NCI-H1105 treated with DMSO at 0.1 percent for 48 hours (cell line): ENCODE measurements around the gene BRK1.
"Not testable (repeated sequence)": the region's sequence is repeated elsewhere in the genome, so short reads cannot be mapped to it uniquely, and the experiment has no call there.

Source experiments
- DNase-seq: peaks from one replicate; lab custom pipeline; 2025; lab: John Stamatoyannopoulos, UW

The BRK1 gene

DNA sequence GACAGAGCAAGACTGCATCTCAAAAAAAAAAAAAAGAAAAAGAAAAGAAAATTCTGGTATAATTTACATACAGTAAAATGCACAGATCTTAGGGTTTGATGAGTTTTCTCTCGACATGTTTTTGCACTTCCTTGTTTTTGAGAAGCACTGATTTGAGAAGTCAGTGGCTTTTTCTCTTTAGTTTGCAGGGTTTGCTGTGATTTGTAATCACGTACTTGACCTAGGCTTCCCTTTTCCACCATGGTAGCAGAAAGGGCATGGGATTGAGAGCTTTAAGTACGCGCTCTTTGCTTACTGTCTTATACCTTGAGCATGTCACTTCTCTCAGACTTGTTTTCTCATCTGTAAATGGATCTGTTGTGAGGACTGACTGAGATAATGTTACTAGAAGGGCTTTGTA, 30.2 kb downstream of the BRK1 start:
- no peak for DNase-seq

DNA sequence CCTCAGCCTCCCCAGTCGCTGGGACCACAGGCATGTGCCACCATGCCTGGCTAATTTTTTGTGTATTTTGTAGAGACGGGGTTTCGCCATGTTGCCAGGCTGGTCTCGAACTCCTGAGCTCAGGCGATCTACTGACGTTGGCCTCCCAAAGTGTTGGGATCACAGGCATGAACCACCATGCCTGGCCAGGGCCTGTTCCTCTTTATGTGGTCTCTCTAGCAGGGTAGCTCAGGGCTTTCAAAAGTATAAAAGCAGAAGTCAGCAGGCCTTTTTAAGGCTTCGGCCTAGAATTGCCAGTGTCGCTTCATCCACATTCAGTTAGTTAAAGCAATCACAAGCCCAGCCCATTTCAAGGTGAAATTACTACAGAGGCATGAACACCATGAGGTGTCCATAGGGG, 33.8 kb downstream of the BRK1 start:
- DNase-seq, result no peak

DNA sequence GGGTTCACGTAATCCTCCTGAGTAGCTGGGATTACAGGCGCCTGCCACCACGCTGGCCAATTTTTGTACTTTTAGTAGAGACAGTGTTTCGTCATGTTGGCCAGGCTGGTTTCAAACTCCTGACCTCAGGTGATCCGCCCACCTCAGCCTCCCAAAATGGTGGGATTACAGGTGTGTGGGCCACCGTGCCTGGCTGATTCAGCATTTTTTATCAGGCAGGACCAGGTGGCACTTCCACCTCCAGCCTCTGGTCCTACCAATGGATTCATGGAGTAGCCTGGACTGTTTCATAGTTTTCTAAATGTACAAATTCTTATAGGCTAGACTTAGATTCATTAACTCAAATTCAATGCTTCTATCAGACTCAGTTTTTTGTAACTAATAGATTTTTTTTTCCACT, 35.5 kb downstream of the BRK1 start:
- no peak for DNase-seq

DNA sequence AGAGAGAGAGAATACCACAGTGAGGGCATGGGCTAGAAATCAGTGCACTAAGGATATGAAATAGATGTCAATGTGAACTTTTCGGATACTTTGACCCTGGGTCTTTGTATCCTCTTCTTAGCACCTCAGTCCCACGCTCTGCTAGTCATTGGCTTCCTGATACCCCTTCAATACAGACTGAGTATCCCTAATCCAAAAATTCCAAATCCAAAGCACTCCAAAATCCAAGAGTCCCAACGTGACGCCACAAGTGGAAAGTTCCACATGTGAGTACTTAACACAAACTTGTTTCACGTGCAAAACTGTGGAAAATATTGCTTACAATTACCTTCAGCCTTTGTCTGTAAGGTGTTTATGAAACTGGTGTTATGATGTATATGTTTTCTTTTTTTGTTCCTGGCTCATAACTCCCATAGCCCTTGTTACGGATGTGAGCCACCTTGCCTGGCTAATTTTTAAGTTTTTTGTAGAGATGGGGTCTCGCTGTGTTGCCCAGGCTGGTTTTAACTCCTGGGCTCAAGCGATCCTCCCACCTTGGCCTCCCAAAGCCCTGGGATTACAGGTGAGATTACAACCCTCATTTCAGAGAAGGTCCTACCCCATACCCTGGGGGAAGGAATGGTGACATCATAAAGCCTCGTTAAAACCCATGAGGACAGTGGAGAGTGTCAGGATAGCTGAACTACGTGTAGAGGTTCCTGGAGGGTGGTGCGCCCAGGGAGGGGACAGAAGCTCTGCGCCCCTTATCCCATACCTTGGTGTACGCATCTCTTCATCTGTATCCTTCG, 39.1 kb downstream of the BRK1 start:
- no peak for DNase-seq

DNA sequence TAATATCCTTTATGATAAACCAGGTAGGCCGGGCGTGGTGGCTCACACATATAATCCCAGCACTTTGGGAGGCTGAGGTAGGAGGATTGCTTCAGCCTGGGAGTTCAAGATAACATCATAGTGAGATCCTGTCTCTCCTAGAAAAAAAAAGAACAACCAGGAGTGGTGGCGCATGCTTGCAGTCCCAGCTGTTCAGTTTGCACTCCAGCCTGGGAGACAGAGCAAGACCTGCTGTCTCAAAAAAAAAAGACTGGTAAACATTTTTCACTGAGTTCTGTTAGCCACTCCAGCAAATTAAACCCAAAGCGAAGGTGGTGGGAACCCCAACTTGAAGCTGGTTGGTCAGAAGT, 39.6 kb downstream of the BRK1 start:
- no peak for DNase-seq

DNA sequence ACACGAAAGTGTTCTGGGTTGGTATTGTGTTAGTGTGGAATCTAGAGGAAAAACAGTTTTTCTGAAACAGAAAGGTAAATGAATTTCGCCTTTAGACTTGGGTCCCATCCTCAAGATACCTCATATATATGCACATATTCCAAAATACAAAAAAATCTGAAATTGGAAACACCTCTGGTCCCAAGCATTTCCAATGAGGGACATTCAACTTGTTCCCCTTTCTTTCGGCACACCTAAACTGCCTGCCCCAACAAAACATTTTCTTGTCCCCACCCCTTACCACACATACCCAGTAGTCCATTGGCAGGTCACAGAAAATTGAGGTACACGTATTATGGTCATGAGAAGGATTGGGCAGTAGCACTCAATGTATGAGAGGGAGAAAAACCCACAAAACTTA, 40.2 kb downstream of the BRK1 start:
- no peak for DNase-seq

DNA sequence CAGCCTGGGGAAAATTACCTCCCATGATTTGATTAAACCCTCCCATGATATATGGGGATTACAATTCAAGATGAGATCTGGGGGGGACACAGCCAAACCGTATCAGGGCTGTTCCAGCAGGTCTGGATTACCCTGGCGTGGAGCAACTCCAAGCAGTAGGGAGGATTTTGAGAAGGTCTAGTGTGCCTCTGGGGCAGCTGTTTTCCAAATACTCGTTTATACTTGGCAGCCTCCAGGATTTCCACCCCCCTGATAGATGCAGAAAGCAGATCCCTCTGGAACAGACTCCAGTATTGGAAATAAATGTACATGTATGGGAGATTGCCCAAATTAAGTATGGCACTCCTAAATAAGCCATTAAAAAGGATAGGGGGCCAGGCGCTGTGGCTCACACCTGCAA, 41.6 kb downstream of the BRK1 start:
- DNase-seq, result no peak

DNA sequence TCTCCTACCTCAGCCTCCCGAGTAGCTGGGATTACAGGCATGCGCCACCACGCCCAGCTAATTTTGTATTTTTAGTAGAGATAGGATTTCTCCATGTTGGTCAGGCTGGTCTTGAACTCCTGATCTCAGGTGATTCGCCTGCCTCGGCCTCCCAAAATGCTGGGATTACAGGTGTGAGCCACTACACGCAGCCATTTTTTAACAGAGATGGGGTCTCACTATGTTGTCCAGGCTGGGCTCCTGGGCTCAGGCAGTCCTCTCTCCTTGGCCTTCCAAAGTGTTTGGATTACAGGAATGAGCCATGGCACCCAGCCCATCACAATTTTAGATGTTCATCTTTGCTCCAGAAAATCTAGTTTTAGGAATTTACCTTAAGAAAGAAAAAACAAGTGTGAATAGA, 43.1 kb downstream of the BRK1 start:
- DNase-seq, result not testable (repeated sequence)

DNA sequence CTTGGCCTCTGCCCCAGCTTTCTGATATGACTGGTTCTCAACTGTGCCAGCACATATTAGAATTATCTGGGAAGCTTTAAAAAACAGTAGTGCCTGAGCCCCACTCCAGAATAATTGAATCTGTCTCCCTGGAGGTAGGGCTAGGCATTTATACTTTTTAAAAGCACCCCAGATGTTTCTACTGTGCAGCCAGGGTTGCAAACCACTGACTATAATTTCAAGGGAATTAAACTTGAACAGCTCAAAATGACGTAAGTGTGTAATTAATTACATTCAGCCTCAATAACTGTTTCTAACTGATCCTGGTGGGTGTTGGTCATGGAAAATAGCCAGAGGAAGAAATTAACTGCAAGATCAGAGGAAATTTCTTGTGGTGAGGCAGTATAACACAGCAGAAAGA, 44.9 kb downstream of the BRK1 start:
- DNase-seq, result no peak

DNA sequence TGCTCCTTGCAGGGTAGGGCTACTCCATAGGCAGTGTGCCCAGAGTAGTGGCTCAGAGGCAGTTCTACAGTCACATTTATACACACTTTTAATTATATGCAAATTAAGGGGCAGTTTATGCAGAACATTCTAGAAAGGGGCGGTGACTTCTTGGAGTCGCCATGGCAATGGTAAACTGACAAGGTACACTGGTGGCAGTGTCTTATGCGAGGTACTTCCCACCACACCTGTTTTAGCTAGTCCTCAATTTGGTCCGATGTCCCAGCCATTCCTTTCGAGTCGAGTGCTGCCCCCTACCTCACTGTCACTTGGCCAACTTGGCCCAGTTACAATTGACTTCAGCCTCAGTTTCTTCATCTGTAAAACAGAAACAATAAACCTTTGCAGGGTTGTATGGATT, 45.5 kb downstream of the BRK1 start:
- DNase-seq, result no peak

DNA sequence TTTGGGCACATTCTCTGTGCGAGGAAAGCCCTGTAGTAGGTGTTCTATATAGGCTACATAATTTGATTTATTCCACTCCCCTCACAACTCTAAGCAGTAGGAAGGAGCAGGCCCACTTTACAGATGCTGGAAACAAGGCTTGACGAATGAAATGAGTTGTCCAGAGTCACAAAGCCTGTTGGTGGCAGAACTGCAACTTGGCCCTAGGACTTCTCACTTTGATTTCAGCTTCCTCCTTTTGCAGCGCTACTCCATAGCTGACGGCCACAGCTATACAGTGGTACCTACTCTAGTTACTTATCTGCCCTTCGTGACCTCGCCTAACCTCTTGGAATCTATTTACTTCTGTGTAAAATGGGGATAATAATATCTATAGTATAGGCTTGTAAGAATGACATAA, 46.7 kb downstream of the BRK1 start:
- no peak for DNase-seq

DNA sequence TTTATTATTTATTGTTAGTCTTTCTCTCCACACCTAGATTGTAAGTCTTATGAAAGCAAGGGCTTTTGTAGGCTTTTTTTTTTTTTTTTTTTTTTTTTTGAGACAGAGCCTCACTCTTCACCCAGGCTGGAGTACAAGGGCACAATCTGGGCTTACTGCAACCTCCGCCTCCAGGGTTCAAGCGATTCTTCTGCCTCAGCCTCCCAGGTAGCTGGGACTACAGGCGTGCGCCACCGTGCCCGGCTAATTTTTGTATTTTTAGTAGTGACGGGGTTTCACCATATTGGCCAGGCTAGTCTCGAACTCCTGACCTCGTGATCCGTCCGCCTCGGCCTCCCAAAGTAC, 48.7 kb downstream of the BRK1 start:
- DNase-seq, result not testable (repeated sequence)

DNA sequence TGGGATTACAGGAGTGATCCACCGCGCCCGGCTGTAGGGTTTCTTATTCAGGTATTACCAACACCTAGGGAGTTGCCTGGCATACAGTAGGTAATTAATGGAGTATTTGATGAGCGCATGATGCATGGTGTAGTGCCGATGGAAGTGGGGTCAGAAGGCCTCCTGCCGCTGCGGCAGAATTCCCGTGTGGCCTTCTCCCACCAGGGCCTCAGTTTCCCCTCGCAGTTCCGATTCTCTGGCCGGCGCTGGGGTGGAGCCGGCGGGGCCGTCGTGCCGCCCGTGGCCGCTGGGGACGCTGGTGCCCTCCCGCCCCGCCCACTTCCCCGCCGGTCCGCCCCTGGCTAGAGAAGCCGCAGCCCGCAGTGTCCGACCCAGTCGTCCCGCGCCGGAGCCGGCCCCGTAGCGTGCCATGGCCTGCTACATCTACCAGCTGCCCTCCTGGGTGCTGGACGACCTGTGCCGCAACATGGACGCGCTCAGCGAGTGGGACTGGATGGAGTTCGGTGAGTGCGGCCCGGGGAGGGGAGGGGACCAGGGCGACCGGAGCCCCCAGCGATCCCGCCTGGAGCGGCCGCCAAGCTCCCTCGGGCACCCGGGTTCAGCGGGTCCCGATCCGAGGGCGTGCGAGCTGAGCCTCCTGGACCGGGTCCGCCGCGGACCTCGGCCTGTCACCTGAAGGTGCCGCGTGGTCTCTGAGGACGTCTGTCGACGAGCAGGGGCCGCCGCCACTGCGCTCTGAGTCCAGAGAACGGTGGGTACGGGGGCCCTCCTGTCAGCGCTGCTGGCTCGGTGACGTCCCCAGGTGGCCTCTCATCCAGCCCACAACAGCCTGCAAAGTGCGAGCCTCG, 49.3 kb downstream of the BRK1 start, which contains the start of gene IRAK2:
Gene IRAK2, plus strand, starts transcription at position 374 of the 848 bp plus-strand sequence. Its CDS starts 36 bp downstream, at position 410.
- no peak for DNase-seq

DNA sequence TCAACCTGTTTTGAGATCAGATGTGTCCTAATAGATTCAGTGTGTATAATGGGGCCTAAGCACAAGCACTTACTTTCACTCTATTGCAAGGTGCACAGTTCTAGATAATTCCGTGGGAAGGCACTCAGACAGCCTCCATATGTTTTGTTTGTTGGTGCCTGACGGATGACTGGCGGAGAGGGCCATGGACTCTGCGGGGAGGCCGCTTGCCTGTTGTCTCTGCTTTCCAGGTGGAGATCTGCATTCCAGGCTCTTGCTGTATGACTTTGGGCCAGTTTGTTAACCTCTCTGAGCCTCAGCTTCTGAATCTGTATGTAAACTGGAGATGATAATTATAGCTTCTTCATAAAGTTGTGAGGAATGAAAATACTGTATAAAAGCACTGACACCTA, 50.7 kb downstream of the BRK1 start:
- no peak for DNase-seq

DNA sequence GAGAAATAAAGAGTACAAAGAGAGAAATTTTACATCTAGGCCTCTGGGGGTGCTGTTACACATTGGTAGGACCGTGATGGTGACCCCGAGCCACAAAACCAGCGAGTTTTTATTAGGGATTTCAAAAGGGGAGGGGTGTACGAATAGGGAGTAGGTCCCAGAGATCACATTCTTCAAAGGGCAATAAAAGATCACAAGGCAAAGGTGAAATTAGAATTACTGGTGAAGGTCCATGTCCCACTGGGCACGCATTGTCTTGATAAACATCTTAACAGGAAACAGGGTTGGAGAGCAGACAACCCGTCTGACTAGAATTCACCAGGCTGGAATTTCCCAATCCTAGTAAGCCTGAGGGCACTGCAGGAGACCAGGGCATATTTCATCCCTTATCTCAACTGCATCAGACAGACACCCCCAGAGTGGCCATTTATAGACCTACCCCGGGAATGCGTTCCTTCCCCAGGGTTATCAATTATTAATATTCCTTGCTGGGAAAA, 53.6 kb downstream of the BRK1 start:
- no peak for DNase-seq

DNA sequence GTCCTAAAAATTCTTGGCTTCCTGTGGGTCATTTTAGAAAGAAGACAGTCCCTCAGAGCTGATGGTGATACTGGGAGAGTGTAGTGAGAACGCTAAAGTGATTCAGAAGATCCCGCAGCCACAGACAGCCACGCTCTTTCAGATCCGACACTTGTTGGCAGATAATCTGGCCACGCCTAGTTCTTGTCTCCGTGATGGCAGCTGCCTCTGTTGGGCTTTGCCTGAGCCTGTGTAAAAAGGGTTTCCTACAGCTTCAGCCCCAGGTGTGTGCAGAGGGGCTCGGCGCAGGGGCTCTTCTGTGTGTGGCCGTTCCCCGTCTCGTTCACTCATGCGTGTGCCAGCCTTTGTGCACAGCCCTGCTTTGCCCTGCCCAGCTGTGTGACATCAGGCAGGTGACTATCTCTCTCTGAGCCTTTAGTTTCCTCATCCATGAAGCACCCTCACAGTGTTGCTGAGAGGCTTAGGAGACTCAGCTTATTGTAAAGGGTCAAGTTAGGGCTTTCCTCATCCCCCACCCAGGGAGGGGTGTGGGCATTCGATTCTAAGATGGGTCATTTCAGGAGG, 55.5 kb downstream of the BRK1 start:
- no peak for DNase-seq

DNA sequence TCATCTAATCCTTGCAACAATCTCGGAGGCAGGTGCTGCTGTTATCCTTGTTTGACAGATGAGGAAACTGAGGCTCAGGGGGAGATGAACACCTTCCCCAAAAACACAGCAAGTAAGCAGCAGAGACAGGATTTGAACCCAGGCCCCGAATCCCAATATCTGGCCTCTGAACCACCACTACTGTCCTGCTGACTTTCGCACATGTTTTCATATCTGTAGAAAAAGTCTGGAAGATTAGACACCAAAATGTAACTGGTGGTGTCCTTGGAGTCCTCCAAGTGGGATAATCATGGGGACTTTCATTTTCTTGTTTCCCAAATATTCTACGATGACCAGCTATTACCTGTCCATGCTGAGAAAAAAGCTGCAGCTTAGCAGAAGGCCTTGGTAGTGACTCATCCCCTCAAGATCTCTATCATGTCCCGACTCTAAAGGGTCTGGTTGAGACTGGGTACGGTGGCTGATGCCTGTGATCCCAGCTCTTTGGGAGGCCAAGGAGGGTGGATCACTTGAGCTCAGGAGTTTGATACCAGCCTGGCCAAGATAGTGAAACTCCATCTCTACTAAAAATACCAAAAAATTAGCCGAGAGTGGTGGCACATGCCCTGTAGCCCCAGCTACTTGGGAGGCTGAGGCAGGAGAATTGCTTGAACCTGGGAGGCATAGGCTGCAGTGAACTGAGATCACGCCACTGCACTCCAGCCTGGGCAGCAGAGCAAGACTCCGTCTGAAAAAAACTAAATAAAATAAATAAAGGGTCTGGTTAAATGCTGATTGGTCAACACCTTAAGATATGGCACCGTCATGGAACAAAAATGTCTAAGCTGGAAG, 57.8 kb downstream of the BRK1 start:
- no peak for DNase-seq

DNA sequence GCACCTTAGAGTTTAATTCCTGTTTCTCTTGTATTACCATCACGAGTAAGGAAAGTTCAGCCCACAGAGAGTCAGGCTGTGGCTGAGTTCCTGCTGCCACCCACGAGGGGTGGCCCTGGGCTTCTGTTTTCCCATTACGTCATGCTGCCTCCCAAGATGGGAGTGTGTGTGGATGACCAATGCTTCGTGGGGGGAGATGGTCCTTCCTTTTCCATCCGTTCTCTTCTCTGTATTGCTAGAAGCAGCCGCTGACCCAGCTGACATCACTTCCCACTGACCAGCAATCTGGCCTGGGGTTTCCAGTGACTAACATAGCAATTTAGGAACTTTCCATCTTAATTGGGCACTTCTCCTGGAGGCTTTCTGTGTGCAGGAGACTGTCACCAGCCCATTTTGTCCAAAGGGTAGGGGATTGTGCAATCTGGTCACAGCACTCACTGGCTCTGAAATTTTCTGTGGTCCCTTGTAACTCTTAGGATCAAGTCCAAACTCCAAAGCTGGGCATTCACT, 58.5 kb downstream of the BRK1 start:
- no peak for DNase-seq

DNA sequence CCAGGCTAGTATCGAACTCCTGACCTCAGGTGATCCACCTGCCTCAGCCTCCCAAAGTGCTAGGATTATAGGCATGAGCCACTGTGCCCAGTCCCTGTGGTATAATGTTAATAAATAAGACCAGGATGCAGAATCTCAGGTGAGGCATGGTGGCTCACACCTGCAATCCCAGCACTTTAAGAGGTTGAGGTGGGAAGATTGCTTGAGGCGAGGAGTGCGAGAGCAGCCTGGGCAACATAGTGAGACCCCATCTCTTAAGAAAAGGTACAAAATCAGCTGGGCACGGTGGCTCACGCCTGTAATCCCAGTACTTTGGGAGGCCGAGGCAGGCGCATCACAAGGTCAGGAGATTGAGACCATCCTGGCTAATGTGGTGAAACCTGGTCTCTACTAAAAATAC, 59.9 kb downstream of the BRK1 start:
- not testable (repeated sequence) for DNase-seq

DNA sequence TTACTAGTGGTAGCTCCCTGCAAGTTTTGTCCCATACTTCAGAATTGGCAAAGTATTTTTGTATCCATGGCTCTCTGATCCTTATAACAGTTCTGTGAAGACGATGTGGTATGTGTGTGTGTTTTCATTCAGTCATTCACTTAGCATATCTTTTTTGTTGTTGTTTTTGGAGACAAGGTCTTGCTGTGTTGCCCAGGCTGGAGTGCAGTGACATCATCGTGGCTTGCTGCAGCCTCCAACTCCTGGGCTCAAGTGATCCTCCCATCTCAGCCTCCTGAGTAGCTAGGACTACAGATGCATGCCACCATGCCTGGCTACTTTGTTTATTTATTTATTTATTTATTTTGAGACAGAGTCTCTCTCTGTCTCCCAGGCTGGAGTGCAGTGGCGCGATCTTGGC, 60.7 kb downstream of the BRK1 start:
- not testable (repeated sequence) for DNase-seq
